ENCODE results near the gene THAP3.

Gene THAP3

DNA sequence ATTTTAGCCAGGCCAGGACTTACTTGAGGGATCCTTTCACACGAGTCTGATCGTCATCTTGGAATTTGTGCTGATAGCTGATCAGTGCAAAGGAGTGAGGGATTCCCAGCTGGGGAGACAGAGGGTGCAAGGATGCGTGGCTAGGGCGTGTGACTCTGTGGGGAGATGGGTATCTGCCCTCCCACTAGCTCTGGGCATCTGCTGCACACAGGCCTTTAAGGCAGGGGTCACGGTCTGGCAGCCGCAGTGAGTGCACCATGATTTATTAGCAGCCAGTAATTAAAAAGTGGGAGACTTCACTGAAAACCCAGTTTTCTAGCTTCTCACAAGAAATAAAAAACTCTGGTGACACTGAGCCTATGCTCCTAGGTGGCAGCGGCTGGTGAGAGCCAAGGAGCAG is 20.4 kb downstream of the THAP3 start:
- TF ChIP-seq, protein P1, sequence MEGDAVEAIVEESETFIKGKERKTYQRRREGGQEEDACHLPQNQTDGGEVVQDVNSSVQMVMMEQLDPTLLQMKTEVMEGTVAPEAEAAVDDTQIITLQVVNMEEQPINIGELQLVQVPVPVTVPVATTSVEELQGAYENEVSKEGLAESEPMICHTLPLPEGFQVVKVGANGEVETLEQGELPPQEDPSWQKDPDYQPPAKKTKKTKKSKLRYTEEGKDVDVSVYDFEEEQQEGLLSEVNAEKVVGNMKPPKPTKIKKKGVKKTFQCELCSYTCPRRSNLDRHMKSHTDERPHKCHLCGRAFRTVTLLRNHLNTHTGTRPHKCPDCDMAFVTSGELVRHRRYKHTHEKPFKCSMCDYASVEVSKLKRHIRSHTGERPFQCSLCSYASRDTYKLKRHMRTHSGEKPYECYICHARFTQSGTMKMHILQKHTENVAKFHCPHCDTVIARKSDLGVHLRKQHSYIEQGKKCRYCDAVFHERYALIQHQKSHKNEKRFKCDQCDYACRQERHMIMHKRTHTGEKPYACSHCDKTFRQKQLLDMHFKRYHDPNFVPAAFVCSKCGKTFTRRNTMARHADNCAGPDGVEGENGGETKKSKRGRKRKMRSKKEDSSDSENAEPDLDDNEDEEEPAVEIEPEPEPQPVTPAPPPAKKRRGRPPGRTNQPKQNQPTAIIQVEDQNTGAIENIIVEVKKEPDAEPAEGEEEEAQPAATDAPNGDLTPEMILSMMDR (IDR thresholded peaks at IDR 0.05; ENCODE audit: low read depth, low read length): no peak
- DNase-seq (ENCODE audit: extremely low read depth, low read depth): no peak

DNA sequence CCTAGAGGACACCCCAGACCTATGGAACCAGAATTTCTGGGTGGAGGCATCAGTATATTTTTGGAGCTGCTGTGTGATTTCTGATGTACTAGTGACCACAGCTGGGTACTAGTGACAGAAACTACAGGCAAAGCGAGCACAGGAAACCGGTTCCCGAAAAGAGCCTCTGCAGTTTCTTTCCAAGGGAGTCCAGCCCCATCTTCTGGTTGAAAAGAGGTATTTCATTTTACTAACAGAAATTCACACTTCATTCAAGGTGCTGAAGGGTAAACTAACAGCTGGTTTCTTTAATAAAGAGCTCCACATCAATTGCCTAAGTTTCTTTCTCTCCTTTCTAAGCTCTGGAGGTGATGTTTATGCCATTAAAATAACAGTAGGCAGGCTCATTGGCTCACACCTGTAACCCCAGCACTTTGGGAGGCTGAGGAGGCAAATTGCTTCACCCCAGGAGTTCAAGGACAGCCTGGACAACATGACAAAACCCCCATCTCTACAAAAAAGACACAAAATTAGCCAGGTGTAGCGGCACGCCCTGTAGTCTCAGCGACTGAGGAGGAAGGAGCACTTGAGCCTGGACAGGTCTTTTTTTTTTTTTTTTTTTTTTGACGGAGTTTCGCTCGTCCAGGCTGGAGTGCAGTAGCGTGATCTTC is 22.0 kb downstream of the THAP3 start:
- TF ChIP-seq, protein P1 (IDR thresholded peaks at IDR 0.05; ENCODE audit: low read depth, low read length): peak; percentile 58
- peak; percentile 20 for DNase-seq (ENCODE audit: extremely low read depth, low read depth)

DNA sequence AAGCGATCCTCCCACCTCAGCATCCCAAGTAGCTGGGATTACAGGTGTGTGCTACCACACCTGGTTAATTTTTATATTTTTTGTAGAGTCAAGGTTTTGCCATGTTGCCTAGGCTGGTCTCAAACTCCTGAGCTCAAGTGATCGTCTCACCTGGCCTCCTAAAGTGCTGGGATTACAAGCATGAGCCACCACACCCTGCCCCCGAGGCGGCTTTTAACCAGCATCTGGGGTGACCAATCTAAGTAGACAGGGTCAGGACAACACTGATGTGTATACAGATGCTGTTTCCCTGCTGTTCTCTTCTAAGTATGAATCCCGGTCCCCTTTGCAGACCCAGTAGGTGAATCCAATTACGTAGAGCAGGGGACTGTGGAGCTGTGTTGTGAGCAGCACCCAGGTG is 23.9 kb downstream of the THAP3 start:
- TF ChIP-seq, protein P1 (IDR thresholded peaks at IDR 0.05; ENCODE audit: low read depth, low read length): no peak
- DNase-seq (ENCODE audit: extremely low read depth, low read depth): no peak

DNA sequence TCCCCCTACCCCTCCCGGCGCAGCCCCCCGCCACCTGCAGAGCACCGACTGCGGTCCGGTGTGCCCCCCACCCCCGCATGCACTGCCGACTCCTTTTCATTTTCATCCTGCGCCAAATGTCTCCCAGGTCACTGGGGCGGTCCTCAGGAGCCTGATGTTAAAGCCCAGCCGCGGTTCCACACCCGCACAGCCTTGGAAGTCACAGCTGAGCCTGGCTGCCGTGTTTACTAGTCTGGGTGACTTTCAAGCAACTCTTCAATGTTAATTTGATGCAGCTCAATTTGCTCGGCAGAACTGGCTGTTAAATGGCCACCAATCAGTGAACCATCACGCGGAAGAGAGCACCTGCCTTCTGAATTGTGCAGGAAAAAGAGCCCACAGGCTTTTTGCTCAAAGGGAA is 27.2 kb downstream of the THAP3 start:
- DNase-seq (ENCODE audit: extremely low read depth, low read depth): no peak
- TF ChIP-seq, protein P1 (IDR thresholded peaks at IDR 0.05; ENCODE audit: low read depth, low read length): no peak

DNA sequence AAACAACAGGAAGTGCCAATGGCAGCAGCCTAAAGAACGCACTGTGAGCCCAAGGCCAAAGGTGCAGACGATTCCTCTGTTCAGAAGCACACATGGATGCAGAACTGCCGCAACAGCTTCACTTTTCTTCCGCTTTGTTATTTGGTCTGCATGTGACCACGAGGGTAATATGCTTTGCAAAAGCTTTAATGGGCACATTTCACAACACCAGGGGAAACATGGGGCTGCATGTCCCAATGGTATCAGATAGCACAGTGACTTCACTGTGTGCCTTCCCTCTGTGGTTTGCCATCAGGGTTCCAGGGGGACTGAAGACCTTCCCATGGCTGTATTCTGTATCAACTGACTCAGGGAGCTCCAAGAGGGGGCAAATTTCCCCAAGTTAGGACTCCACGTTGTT is 28.3 kb downstream of the THAP3 start:
- TF ChIP-seq, protein P1 (IDR thresholded peaks at IDR 0.05; ENCODE audit: low read depth, low read length): no peak
- DNase-seq (ENCODE audit: extremely low read depth, low read depth): no peak

DNA sequence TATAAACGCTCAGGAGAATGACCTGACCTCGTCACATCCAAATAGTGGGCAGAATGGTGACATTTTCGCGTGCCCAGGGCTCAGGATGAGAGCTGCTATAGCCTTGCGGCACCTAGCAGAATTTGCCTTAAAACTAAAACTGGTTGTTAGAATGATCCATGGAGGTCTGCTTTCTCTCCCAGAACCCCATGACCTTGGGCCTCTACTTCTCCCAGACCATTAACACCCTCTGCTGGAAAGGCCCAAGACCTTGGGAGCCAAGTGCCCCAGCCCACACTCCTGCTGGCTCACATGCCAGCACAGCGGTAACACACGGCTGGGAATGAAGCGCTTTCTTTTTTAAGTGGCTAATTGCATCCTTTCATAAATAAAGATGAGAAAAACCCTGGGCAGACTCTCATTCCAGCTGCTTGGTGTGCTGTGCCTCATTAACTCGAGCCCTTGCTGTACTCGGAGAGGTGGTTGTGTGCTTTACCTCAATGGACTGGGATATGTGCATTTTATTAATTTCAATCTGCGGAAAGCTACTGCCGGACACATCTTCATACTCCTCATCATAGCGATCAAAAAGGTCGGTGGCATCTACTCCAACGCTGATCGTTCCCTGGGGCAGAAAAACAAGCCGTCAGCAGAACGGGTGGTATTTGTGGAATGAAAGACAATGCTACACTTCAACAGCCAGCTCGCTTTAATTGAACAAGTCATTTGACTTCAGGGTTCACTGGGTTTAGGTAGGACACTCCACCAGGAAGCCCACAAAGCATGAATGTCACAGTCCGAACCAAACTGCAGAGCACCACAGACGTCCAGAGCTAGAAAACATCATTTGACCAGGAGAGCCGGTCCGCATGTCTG is 29.0 kb downstream of the THAP3 start:
- DNase-seq (ENCODE audit: extremely low read depth, low read depth): no peak
- TF ChIP-seq, protein P1 (IDR thresholded peaks at IDR 0.05; ENCODE audit: low read depth, low read length): no peak

DNA sequence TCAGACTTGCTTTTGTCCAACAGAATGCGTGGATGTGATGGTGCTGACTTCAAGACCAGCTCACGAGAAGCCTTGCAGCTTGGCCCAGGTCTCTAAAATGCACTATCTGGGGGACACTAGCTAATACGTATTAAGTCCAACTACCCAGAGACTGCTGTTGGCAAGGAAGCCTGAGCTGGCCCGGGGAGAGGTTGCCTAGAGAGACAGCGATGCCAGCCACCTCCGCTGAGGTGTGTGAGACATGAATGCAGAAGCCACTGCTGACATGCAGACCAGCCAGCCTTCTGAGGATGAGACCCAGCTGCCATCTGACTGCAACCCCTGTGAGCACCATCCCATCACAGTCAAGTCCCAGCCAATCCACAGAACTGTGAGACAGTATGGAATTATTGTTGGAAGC is 32.5 kb downstream of the THAP3 start:
- TF ChIP-seq, protein P1 (IDR thresholded peaks at IDR 0.05; ENCODE audit: low read depth, low read length): no peak
- DNase-seq (ENCODE audit: extremely low read depth, low read depth): no peak

Measured in AG09319 (cell line).